Brain pericyte (primary cell): Measurements from ENCODE around the gene LRRC58.

Experiments used
- DNase-seq: peaks from one replicate; pipeline ENCODE4 v3.0.0-alpha.2; 2012; ENCODE audit warnings: low read depth, low spot score

The LRRC58 gene

GRCh38 chr3:120276767-120277166, 72.4 kb downstream of the LRRC58 start:
- DNase-seq, result no peak

GRCh38 chr3:120275618-120276017, 73.5 kb downstream of the LRRC58 start:
- DNase-seq, result no peak

DNA sequence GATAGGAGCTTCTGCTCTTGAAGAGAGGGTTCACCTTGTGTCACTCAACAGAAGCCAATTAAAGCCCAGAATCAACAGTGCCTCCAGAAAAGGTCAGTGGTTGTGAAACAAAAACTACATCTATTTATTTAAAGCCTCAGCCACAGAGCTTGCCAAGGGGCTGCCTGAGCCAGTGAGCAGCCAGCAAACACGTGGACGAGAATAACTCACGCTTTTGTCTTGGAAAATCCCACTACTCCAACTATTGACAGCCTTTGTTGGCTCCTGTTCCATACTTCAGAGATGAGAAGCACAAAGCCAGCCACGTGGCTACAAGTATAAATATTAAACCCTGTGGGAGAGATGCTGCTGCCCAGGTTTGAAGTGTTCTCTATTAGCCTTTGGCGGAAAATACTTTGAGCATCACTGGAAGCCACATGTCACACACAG, 74.4 kb downstream of the LRRC58 start:
- DNase-seq, result no peak
